Panc1 (cell line): ENCODE data around the gene THOC2.

ENCODE experiments used
- CTCF ChIP-seq: fragments of 450-650 bp; IDR thresholded peaks from 2 replicates; pipeline ENCODE4 v1.5.1; 2017; ENCODE audit warnings: mild to moderate bottlenecking
- POLR2AphosphoS5 ChIP-seq: IDR thresholded peaks from 2 replicates; pipeline ENCODE4 v1.6.1; 2012; ENCODE audit warnings: mild to moderate bottlenecking, low read depth, low read length, moderate library complexity
- REST ChIP-seq, 2 experiments: IDR thresholded peaks; 2 replicates each; pipeline ENCODE4 v1.6.1; 2011 to 2012; ENCODE audit warnings: low read depth in 2 of 2, control low read depth in 1 of 2, low read length in 1 of 2, mild to moderate bottlenecking in 1 of 2, moderate library complexity in 1 of 2; ENCODE audit not compliant: insufficient read depth in 1 of 2

- no peak for TF ChIP-seq CTCF
- TF ChIP-seq POLR2AphosphoS5 = no peak
- TF ChIP-seq REST (IDR thresholded peaks at IDR 0.05; ENCODE audit: insufficient read depth in 1 of 2, low read depth in 2 of 2, low read length in 1 of 2) = no peak
These were observed 151.3 kb downstream of the THOC2 start for GRCh38 chrX:123581586-123581985.
